GM10266 (cell line): ENCODE data around the gene VAMP8.

Experiments used
- DNase-seq: peaks from one replicate; pipeline ENCODE4 v3.0.0; 2012; ENCODE audit errors: extremely low spot score
- CTCF ChIP-seq: IDR thresholded peaks from 2 replicates; pipeline ENCODE4 v1.5.1; 2012; ENCODE audit warnings: mild to moderate bottlenecking, low read depth; ENCODE audit not compliant: control insufficient read depth, insufficient read depth; ENCODE audit errors: missing control alignments

VAMP8 gene

GRCh38 chr2:85536479-85536878 is 40.9 kb upstream of the VAMP8 start:
- no peak for TF ChIP-seq CTCF
- no peak for DNase-seq

DNA sequence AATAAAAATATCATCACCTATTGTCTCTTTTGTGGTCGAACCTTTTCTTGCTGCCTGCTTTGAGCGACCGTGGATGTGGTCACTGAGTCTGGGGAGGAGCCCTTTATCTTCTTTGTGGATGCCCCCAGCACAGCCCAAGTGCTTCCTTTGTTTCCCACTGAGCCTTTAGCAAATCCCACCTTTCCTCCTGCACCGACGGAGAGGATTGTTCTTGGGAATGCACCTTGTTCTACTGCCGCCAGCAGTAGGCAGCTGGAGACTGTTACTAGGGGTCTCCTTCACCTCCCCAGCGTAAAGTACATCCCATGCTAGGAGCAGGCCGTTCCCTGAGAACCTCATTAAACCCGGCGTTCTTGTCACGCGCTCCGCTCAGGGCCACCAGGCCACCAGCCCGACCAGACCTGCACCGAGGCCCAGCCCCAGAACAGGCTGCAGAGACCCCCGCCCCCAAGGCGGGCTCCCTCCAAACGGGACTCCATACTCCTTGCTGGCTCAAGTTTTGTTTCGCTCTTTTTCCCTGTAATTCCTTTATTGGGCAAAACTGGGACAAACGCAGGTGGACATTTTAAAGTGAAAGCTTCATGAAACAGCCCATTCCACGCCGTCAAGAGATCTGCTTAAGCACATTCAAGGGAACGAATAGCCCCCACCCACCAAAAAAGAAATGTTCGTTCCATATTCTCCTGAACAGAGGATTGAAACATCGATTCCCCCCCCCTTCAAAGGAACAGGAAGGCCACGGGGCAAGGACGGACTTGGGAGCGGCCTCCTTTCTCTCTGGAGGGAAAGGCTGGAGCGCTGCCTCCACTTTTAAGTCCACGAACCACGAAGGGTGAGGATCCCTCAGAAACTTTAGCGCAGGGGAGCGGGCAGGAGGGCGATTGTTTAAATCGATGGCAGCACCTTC is 39.5 kb upstream of the VAMP8 start:
- DNase-seq: peak; percentile 48
- TF ChIP-seq CTCF: no peak

DNA sequence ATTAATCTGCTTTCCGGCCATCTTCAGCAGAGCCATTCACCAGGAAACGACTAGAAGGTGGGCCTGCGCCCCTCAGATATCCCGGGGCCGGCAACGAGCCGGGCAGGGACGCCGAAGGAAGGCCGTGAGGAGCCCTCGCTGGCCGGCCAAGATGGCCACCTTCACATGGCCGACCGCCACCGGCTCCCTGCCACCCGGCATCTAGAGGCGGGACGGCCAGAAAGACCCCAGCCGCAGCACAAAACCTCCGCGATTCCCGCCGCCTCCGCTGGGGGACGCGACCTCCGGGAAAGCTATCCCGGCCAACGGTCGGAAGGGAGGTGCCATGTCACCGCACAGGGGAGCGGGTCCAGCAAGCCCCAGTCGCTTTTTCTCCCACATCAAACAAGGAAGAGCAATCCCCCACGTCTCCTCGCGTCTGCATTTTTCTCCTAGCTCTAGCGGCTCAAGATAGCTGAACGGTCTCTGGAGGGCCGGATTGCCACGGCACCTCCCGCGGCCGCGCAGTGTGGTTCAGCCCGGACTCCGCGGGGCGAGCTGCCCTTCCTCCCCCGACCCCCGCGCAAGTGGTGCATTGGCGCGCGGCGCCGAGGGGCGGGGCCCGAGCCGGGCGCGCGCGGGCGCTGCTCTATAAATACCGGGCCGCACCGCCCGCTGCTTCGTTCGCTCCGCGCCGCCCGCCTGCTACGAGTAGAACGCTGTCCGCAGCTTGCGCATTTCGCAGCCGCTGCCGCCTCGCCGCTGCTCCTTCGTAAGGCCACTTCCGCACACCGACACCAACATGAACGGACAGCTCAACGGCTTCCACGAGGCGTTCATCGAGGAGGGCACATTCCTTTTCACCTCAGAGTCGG is 38.7 kb upstream of the VAMP8 start, which contains the start of gene MAT2A:
Gene MAT2A (plus strand): TSS at position 662 of the 854 bp plus-strand sequence. CDS start 120 bp downstream, at position 782.
- TF ChIP-seq CTCF: peak; percentile 72
- DNase-seq: peak; percentile 95

DNA sequence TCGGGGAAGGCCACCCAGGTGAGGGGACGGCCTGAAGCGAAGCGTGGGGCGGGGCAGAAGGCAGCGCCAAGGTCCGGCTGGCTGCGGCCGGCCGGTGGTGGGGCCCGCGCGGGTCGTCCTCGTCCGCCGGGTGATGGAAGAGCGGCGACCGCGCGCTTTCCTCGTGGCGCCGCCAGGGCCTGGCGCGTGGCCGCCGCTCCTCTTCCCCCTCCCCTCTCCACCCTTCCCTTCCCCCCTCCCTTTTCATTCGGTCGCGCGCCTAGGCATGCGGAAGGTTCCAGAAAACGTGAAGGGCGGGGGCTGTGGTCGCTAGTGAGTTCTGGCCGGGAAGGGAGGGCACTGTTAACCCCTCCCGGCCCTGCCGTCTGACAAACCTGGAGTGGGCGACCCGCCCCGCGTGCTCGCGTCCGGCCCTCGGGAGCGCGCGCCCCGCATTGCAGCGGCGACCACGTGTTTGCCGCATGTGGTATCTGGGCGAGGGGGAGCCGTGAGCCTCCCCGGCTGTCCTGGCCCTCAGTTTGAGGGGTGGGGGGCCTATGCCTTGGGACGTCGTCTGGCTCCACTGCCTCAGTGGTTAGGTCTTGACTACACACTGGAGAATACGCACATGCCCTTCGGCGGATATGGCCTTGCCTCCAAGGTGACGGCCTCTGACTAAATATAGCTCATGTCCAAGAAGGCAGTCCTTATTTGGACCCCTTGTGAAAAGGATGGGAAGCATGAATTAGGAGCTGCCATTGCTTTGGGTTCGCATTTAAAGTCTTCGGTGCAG is 37.8 kb upstream of the VAMP8 start:
- no peak for TF ChIP-seq CTCF
- DNase-seq: peak; percentile 75

DNA sequence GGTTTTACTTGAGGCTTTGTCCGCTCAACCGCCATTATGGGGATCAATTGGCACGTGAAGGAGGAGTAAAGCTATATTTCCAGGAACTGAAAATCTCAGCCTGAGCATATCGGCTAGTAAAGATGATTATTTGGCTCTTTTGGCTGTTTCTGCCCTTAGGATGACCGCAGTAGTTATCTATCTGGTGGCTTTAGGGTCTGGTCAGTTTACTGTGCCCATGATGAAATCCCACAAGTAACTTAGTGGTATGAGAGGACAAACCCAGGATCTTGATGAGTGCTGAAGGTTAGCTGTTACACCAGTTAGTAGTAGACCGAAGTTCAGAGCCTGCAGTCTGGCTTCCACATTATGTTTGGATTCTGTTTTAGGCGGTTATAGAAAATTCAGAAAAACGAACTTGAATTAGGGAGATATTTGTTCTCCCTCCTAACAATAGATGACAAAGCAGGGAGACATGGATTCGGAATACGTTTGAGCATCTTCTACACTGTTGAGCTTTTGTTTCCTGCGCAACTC is 37.2 kb upstream of the VAMP8 start:
- TF ChIP-seq CTCF: no peak
- DNase-seq: no peak

- TF ChIP-seq CTCF: no peak
- DNase-seq: no peak
Measured at GRCh38 chr2:85541262-85541661, 36.1 kb upstream of the VAMP8 start.
